DND-41 (cell line): ENCODE results near the gene MGAT5.

Source experiments
- CTCF ChIP-seq: IDR thresholded peaks from 2 replicates; pipeline ENCODE4 v1.5.1; 2012; ENCODE audit warnings: borderline replicate concordance, low read length, moderate library complexity, mild to moderate bottlenecking; ENCODE audit not compliant: poor library complexity, severe bottlenecking; ENCODE audit errors: extremely low read depth
- EZH2 ChIP-seq: IDR thresholded peaks from 3 replicates; pipeline ENCODE4 v1.6.1; 2012; ENCODE audit warnings: borderline replicate concordance, low read depth, mild to moderate bottlenecking, moderate library complexity, low read length, inconsistent platforms; ENCODE audit not compliant: severe bottlenecking

GRCh38 chr2:134206573-134206972, 47.3 kb upstream of the MGAT5 start:
- TF ChIP-seq CTCF, result no peak
- TF ChIP-seq EZH2, result no peak
